ENCODE measurements around the gene ANAPC10. TPM values are rescaled to one million over a fixed set of nuclear protein-coding genes. Genes with fewer than 3 reads are reported as not detected.

Gene ANAPC10
- total and polyA plus RNA-seq, 2 donors (not counting 3 experiments of a cell fraction or from before 2014, with no cell fraction given), result 15.7 to 24.0 TPM

DNA sequence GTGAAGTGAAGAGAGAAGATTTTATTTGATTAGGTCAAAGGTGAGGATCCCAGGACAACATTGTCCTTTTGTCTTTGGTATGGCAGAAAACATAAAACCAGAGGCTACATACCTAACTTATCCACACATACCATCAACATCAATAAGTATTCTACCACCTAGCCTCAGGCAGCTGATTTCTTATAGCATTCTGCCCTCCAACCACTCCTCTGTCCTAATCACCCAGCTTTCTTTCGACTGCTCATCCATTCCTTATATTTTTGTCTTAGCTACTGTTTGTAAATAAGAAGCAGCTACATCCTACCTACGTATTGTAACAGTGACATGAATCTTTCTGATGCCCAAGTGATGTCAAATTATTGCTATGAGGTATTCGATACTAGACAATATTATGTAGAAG is 129.4 kb downstream of the ANAPC10 start:
- intact Hi-C loops (cut with micrococcal nuclease), result no loop called here
- no peaks in the 10 kb centered on the region for H3K9me3 ChIP-seq (replicated peaks; ENCODE audit: control insufficient read depth, insufficient read depth, low read length)
- no peak overlapping the region for H3K4me2 ChIP-seq (ENCODE audit: insufficient read depth, low read length)
- TF ChIP-seq, protein P1, sequence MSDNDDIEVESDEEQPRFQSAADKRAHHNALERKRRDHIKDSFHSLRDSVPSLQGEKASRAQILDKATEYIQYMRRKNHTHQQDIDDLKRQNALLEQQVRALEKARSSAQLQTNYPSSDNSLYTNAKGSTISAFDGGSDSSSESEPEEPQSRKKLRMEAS (IDR thresholded peaks at IDR 0.05; ENCODE audit: insufficient read depth, insufficient read length), result no peak
- TF ChIP-seq GATA2 (IDR thresholded peaks at IDR 0.05; ENCODE audit: insufficient read depth, insufficient read length, low read depth, low read length), result no peak
- no peak for TF ChIP-seq POLR2A (IDR thresholded peaks at IDR 0.05; ENCODE audit: low read depth, low read length)
- no peak for TF ChIP-seq JUN (IDR thresholded peaks at IDR 0.05; ENCODE audit: borderline replicate concordance, insufficient read depth, insufficient read length, low read depth)
- TF ChIP-seq MYC (IDR thresholded peaks at IDR 0.05; ENCODE audit: low read depth, low read length), result no peak
- TF ChIP-seq, protein P2, sequence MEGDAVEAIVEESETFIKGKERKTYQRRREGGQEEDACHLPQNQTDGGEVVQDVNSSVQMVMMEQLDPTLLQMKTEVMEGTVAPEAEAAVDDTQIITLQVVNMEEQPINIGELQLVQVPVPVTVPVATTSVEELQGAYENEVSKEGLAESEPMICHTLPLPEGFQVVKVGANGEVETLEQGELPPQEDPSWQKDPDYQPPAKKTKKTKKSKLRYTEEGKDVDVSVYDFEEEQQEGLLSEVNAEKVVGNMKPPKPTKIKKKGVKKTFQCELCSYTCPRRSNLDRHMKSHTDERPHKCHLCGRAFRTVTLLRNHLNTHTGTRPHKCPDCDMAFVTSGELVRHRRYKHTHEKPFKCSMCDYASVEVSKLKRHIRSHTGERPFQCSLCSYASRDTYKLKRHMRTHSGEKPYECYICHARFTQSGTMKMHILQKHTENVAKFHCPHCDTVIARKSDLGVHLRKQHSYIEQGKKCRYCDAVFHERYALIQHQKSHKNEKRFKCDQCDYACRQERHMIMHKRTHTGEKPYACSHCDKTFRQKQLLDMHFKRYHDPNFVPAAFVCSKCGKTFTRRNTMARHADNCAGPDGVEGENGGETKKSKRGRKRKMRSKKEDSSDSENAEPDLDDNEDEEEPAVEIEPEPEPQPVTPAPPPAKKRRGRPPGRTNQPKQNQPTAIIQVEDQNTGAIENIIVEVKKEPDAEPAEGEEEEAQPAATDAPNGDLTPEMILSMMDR (IDR thresholded peaks at IDR 0.05; ENCODE audit: extremely low read depth in 1 of 2, insufficient read depth in 1 of 2, low read depth in 1 of 2, low read length in 2 of 2), result no peak
- no peak for TF ChIP-seq EZH2 (IDR thresholded peaks at IDR 0.05; ENCODE audit: borderline replicate concordance, low read depth, low read length, severe bottlenecking)
- TF ChIP-seq POLR2AphosphoS5 (IDR thresholded peaks at IDR 0.05; ENCODE audit: insufficient read depth, low read depth, low read length), result no peak
- TF ChIP-seq FOS (IDR thresholded peaks at IDR 0.05; ENCODE audit: borderline replicate concordance, insufficient read depth, low read length), result no peak
- H3K27ac ChIP-seq (ENCODE audit: insufficient read depth, low read depth, low read length), result no peak overlapping the region
- DNase-seq (ENCODE audit: low read depth, low spot score), result no peak
- no peaks in the 10 kb centered on the region for H3K9me1 ChIP-seq (replicated peaks; ENCODE audit: control insufficient read depth, extremely low read depth, insufficient read depth, low read length)
- dilution Hi-C loops (cut with MboI; ENCODE audit: extremely low pct_ligation_motif_present, low sequenced_read_pairs), result no loop called here
- no peak overlapping the region for H3K9ac ChIP-seq (replicated peaks; ENCODE audit: extremely low read depth, insufficient read depth, low read length)
- no peak for FAIRE-seq
- no peaks in the 10 kb centered on the region for H3K36me3 ChIP-seq (ENCODE audit: control insufficient read depth in 2 of 2, extremely low read depth in 1 of 2, insufficient read depth in 2 of 2, low read length in 2 of 2)
- no peak overlapping the region for H3K4me3 ChIP-seq (replicated peaks in 1 of 3; ENCODE audit: insufficient read depth in 1 of 3, low read depth in 1 of 3, low read length in 3 of 3)
- H4K20me1 ChIP-seq (replicated peaks; ENCODE audit: control insufficient read depth, extremely low read depth, insufficient read depth, low read length), result no peaks in the 10 kb centered on the region
- H2AFZ ChIP-seq (ENCODE audit: low read depth, low read length), result no peak overlapping the region
- BruUV-seq (replicated peaks), result no TSS peak
- no peaks in the 10 kb centered on the region for H3K79me2 ChIP-seq (ENCODE audit: control insufficient read depth, insufficient read depth, low read length)
- CTCF ChIA-PET, result interaction anchor here (1.3 kb wide), 2 partner anchors 9 to 21 kb away, joined by 3 read pairs; no protein-coding TSS in a partner anchor
- no peaks in the 10 kb centered on the region for H3K4me1 ChIP-seq (ENCODE audit: control insufficient read depth, extremely low read depth, insufficient read depth, low read length)
- H3K27me3 ChIP-seq (ENCODE audit: control insufficient read depth in 2 of 2, insufficient read depth in 2 of 2, low read length in 2 of 2), result no peaks in the 10 kb centered on the region
- POLR2A ChIA-PET, result no interaction called here

All from endothelial cell of umbilical vein (primary cell).